Stimulated activated CD8-positive, alpha-beta memory T cell treated with anti-CD3 and anti-CD28 coated beads, Interleukin-4, amount 100 ng/mL, for 4 hours (primary cell): ENCODE data around the gene PTPRE.

Experiments
- DNase-seq, 2 donors: peaks; one replicate each; pipeline ENCODE4 v3.0.0-alpha.2; 2020; ENCODE audit warnings: low read depth in 2 of 2, low spot score in 1 of 2

The PTPRE gene

DNA sequence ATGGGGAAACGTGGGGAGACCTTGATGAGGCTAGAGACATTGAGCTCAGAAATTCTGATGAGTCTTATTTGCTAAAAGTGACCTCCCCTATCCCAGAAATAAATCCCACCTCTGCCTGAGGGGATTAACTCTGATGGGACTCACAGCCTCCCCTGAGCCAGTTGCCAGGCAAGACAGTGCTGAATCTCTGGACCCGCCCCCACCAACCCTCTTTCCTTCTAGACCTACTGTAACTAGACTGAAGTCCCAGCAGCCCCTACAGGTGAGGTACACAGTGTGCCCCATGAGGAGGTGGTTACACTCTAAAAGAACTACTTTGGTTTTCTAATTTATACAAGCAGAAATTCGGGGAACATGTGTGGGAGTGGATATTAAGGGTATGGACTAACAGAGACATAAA, 42.9 kb downstream of the PTPRE start:
- no peak for DNase-seq

DNA sequence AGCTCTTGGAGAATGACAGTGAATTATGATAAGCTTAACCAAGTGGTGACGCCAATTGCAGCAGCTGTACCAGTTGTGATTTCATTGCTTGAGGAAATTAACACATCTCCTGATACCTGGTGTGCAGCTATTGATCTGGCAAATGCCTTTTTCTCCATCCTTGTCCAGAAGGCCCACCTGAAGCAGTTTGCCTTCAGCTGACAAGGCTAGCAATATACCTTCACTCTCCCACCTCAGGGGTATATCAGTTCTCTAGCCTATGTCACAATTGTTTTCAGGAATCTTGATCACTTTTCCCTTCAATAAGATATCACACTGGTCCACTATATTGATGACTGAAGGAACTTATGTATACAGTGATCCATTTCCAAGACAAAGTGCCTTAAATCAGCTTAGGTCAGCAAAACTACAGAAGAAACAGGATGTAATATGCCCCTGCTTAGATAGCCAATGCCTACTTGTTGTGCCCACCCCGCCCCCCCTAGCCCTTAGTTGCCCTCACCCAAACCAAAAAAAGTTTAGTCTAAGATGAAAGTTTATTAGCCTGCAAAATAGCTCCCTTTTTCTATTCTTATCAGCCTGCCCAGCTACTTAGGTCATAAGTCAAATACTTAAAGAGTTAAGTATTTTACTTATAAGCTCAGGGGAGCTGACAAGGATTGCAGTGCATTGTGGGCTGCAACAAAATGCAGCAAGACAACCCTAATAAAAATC, 45.1 kb downstream of the PTPRE start:
- no peak for DNase-seq

DNA sequence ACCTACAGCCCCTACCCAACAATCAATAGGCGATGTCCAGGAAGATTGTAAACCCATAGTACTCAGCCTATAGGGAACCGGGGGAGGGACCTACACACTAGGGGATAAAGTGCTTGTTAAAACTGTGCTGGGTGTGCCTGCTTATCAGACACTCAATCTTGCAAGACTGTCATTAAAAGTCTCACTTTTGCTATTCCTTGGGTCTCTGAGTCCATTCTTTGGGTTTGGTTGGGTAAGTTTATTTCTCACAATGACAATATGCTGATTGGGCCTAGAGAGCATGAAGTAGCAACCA, 45.6 kb downstream of the PTPRE start:
- DNase-seq = no peak

DNA sequence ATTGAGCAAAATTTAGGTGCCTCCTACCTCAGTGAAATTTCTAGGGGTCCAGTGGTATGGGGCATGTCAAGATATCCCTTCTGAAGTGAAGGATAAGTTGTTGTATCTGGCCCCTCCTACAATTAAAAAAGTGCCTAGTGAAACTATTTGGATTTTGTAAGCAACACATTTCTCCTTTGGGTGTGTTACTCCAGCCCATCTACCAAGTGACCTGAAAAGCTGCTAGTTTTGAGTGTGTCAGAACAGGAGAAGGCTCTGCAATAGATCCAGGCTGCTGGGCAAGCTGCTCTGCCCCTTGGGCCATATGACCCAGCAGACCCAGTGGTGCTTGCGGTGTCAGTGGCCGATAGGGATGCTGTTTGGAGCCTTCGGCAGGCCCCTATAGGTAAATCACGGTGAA, 46.0 kb downstream of the PTPRE start:
- DNase-seq = no peak

DNA sequence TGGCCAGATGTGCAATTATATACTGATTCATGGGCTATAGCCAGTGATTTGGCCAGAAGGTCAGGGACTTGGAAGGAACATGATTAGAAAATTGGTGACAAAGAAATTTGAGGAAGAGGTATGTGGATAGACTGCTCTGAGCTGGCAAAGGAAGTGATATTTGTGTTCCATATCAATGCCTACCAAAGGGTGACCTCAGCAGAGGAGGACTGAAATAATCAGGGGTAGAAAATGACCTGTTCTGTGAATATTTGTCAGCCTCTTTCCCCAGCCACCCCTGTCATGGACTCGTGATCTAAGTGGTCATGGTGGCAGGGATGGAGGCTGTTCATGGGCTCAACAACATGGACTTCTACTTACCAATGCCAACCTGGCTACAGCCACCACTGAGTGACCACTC, 47.0 kb downstream of the PTPRE start:
- no peak for DNase-seq

DNA sequence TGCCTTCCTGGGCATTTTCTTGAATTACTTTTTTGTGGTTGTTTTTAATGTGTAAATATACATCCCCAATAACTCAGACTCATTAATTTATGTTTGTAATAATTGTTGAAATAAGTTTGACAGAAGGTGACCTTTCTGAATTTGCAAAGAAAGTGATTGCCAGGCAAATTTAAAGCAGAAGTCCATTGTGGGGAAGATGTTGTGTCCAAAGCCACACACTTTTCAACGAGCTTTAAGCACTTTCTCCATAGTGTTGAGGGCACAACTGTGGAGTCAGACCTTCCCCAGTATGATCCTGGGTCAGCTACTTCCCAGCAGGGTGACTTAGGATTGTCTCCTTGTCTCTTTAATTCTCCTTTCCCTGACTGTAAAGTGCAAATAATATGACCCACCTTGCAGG, 52.5 kb downstream of the PTPRE start:
- DNase-seq = no peak

DNA sequence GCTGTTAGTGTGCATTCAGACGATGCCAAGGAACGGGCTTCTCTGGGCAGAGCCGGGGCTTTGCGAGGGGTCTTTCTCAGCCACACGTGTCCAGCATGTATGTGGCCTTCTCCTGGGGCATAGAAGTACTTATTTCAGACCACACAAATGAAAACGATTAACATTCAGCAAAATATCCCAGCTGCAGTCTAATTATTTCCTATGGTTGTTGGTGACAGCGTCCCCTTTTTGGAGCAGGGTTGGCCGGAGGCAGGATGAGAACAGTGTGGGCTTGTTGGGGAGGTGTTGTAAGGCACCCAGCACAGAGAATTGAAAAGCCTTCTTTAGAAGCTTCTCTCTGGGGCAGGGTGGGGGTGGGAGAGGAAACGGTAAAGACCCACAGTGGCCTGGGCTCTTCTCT, 54.2 kb downstream of the PTPRE start:
- DNase-seq = no peak

DNA sequence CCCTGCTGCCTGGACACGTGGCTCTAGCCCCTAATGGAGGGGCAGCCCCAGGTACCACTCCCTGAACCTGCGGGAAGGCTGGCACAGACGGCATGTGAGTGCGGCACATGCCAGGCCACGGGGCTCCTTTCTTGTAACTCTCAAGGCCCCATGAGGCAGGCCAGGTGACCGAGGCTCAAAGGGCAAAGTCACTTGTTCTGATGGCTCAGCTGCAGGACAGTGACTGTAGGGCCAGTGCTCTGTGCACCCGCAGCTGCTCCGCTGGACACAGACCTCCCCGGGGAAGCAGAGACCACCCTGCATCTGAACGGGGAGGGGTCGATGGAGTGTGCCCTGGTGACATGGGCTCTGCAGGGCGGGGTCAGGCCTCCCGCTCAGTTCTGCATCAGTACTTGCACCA, 55.3 kb downstream of the PTPRE start:
- no peak for DNase-seq

DNA sequence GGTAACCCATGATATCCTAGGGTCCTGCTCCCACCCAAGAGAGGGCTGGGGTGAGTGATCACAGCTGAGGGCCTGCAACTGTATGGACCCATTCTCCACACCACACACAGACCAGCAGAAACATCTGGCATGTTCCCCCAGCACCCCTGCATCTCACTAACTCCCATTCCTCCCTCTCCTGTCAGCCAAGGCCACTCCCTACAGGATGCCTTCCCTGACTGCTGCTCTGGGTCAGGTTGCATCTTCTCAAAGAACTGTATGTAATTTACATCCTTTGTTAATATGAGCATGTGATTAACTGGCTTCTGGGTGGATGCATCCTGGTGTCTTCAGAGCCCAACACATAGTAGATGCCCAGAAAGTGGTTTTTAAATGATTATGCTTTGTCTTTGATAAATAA, 56.2 kb downstream of the PTPRE start:
- no peak for DNase-seq

DNA sequence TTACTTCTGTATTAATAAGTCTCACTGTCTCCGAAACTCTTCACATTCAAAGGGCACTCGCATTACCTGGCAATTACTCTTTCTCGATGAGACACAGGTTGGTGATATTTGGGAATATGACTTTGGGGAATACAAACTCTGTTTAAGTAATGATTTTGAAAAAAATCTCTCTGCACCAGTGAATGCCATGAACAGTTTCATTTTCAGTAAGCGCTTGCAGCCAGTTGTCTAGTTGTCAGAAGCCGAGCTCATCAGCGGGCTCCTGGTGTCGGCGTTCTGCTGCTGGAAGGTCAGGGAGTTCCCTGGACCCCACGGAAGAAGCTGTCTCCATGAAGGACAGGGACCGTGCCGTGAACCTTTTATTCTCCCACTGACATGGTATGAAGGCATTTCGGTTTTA, 57.7 kb downstream of the PTPRE start:
- no peak for DNase-seq

DNA sequence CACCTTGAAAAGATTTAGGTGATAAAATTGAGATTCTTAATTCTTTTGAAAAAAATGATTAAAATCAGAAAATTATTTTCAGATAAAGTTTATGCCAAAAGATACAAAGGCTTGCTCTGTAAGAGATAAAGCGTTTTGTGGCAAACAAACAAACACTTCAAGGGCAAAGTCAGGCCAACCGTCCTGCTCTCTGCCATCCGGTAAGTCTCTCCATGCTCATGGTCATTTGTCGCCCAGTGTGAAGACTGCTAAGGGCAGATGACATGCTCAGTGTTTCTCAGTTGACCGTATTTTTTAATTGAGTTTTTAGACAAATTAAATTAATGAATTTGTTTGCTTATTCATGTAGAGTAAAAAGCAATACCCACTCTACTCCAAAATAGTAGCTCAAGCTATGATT, 60.0 kb downstream of the PTPRE start:
- DNase-seq = no peak

DNA sequence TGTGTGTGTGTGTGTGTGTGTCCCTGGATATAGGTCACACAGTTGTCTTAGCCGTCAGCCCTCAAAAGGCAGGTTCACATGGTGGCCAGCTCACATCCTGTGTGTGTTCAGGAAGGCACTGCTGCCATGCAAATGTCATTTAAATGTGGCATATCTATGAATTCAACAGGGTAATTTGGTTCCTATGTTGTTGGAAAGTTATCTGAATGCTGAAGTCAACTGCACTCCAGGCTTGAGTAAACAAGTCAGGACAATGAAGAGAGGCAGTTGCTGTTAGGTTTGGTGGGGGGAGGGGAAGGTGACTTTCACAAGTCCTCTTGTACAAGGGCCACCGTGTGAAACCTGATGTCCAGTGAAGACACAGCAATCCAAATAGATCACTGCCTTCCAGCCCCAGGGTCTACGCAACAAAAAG, 61.1 kb downstream of the PTPRE start:
- no peak for DNase-seq

DNA sequence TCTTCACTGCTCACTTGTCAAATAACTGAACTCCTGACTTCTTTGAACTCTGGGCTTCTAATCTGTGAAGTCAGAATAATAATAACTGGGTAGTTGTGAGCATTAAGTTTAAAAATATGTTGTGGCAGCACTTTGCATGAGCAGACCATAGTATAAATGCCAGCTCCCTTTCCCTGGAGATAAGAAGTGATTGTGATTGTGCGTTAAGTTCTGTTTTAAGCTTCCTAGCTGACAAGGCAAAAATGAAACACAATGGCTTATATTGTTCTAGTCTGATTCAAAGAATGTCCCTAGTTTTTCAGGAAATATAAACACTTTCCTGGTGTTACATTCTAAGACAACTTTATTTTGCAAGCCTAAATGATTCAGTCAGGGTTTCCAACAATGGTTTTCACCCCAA, 61.8 kb downstream of the PTPRE start:
- no peak for DNase-seq

DNA sequence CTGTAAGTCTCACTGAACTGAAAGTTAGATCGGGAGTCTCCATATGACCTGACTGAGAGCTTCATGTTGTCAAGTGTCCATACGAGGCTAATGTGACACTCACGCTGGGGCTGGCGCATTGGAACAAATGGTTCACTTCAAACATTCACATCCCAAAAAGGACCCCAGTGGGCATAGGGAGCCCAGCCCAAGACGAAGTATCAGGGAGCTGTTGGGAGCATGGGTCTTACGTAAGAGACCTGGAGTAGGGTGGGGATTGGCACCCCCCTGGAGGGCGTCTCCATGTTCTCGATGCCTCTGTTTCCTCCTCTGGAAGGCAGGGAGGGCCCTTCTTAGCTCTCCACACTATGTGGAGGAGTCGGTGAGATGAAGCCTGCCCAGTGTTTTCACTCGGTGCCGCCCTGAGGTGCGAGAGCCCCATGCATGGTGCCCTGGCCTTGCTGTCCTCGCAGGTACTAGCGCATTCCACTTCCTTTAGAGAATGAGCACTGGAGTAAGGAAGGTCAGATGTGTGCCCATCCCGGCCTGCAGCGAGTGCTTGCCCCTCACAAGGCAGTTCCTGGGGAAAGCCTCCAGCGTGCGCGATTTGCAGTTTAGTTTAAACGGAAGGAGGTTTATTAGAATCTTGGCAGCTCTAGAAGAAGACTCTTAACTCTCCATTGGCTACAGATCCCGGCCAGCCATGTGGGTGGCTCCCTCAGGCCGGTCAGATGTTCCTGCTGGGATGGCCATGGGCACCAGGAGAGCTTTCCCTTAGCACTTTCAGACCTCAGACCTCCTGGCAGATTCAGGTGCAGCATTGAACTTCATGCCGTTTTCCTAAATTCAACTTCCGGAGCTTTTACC, 64.4 kb downstream of the PTPRE start:
- DNase-seq = no peak

DNA sequence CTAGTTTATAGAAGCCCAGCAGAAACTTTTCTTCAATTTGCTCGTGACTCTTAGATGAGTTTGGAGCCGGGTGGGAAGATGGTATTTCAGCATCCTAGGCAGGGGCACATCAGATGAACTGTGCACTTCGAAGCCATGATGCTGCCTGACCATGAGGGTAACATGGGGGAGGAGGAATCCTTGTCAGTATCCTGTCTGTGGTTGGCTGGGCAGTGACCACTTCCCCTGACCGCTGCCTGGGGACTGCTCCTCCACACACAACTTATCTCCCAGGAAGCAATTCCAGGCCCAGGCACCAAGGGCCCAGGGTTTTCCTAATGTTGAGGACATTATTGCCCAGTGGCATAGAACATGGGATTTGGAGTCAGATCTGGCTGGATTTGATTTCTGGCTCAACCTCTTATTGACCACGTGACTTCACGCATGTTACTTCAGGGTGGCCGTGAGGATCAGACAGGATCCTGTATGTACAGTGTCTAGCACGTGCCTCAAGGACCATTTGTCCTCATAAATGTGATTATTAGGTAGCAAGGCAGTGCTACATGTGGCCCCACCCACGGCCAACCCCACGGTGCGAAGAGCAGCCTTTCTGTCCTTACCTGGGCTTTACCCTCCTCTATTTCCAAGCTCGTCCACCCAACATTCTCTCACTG, 65.2 kb downstream of the PTPRE start:
- DNase-seq = no peak

DNA sequence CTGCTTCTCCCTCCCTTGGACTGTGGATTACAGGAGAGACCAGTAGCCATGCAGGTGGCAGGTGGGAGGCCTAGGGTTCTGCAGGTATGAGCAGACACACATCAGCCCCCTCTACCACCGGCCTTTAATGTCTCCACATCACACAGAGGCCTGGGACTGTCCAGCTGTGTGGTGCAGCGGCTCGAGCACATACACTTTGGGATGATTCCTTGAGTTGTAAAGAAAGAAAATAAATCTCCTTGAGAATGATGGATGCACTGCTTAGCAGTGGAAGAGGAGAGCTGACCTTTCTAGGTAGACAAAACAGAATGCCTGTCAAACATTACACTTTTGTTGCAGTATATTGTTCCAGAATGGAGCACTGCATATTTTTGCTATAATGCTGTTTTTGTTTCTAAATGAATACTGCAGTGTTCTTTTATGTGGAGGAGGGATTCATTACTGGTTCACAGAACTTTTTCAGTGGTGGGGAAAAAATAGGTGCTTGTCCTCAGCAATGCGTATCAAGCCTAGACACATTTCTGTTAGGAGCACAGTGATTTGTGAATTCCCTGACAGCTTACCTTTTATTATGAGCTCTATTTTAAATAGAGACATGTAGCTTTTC, 66.0 kb downstream of the PTPRE start:
- no peak for DNase-seq

DNA sequence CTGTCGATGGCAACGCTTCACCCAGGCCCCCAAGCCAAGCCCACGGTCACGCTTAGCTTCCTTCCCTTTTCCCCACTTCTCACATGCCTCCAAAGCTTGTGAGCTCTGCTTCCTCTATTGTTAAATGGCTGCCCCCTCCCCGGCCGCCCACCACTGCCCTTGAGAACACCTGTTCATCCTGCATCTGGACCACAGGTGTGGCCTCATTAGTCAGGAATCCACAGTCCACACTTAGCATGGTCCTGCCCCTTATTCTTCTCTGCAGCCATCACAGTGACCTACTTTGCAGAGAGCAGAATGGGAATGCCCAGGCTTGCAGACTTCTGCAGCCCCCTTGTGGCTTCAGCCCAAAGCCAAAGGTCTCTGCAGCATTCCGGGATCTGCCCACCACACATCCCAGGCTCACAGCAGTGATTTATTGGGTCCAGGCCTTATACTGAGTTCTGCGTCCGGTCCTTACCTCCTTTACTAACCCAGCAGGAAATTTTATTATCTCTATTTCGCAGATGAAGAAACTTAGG, 66.9 kb downstream of the PTPRE start:
- DNase-seq = no peak

DNA sequence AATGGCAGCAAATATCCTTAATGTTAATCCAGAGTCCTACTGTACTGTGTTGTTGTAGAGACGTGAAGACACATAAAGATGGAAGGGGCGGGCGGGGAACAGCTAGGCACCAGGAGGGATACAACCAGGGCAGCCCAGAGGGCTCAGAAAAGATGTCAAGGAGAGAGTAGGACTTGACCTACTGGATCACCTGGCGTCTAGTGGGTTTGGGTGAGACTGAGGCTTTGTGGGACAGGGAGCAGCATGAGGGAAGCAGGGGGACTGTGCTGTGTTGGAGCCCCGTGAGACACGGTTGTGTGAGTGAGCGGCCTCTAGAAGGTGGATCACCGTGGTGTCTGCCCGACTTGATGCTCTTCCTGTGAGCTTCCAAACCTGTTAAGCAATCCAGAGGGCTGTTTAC, 68.0 kb downstream of the PTPRE start:
- DNase-seq = no peak

DNA sequence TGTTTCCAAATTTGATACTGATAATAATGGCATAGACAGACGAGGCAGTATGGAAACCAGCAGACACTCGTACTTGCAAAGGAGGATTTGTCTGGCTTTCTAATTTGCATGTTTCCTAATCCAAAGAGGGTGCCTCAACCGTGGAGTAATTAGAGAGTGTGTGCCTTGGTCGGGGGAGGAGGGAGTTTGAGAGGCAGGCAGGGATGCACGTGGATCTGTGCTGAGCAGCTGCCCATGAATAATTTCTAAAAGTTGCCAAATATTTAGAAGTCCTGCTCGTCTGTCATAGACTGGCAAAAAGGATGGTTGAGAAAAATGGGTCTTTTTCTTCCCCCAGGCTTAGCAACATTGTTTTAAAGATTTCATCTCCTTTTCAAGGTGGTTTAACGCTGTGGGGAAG, 69.4 kb downstream of the PTPRE start:
- DNase-seq = no peak

DNA sequence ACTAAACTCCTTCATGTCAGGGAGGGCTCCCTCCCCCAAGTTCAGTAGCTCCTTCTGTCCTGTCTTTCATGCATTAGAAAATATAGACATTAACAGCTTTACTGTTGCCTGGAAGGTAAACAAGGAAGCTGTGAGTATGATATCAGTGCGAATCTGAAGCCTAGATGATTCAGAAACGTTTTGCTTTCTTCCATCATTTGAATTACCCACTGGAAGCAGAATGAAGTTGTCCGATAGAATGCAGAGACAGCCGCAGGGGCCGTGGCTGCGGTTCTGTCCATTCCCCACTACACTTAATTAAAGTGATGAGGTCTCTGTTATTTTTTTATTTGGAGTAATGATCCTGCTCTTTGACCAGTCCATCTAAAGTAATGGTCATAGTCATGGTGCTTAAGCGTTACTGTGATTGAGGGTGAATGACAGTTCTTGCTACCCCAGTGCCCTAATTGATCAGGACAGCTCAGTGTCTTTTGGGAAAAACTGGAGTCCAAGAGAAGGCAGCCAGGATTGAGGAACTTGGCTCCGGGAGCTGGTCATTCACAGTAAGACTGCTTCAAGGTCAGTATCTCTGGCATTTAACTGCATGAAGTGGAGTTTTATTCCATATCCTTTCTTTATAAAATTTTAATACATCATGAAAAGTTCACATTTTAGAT, 69.9 kb downstream of the PTPRE start:
- no peak for DNase-seq

DNA sequence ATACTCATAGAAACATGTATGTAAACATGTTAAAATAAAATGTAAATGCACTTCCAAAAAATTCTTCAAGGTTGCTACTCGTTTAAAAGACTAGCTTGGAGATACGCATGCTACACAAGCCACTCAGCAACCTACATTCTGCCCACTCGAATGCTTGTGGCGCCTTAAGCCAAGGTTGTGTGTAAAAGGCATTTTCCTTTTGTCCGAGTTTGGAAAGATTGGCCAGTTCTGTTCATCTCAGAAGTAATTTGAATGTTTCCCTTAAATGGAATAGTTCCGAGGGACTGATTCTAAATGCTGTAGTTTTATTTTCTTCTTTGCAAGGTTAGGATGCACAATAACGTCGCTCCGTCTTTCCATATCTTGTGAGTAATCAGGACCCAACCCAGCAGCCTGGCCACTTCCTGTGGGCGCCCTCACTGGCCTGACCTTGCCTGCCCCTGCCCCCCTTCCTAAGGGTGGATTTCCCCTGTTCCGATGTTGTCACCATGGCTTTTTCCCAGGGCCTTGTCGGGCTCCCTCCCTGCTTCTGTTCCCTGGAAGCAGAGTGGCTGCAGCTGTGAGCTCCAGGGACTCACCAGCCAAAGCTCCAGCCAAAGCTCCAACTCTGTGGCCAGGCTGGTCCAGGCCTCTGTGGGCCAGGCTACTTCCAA, 70.6 kb downstream of the PTPRE start:
- DNase-seq = no peak
